GM18505 (cell line): Measurements from ENCODE around the gene XXYLT1.

Experiments used
- ATAC-seq: cut with Tn5 transposase; IDR thresholded peaks from one replicate; pipeline ENCODE4 v1.9.1; 2021; ENCODE audit not compliant: unreplicated experiment
- POLR2A ChIP-seq: IDR thresholded peaks from 4 replicates; pipeline ENCODE4 v1.6.1; 2011; ENCODE audit warnings: borderline replicate concordance; ENCODE audit not compliant: insufficient read depth, insufficient read length; ENCODE audit errors: extremely low read depth

The XXYLT1 gene

DNA sequence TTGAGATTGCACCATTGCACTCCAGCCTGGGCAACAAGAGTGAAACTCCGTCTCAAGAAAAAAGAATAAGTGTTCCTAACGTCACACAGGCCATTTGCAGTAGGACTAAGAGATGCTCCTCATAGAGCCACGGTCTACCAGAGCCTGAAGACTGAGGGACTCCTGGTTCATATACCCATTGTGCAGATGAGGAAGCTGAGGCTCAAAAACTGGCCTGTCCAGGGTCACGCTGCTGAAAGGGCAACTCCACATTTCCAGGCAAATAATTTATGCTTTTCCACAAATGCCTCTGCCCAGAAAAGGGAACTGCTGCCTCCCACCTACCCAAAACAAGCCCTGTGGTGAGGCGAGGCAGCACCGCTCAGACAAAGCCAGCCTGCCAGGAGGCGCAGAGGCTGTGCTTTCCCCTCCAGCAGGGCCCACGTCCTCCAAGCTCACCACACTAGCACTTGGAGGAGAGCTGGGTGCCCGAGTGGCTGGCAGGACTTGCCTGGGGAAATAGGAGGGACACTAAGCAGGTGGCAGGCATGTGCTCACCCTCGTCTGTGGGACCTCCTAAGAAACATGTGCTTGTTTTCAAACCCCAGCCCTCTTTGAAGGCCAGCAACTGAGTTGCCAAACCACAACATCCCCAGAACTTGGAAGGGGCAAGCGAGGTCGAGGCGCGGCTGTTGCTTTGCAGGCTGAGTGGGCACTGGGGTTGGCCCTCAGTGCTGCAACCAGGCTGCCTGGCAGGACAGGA, 195.6 kb downstream of the XXYLT1 start:
- no peak for ATAC-seq
- TF ChIP-seq POLR2A, result no peak

DNA sequence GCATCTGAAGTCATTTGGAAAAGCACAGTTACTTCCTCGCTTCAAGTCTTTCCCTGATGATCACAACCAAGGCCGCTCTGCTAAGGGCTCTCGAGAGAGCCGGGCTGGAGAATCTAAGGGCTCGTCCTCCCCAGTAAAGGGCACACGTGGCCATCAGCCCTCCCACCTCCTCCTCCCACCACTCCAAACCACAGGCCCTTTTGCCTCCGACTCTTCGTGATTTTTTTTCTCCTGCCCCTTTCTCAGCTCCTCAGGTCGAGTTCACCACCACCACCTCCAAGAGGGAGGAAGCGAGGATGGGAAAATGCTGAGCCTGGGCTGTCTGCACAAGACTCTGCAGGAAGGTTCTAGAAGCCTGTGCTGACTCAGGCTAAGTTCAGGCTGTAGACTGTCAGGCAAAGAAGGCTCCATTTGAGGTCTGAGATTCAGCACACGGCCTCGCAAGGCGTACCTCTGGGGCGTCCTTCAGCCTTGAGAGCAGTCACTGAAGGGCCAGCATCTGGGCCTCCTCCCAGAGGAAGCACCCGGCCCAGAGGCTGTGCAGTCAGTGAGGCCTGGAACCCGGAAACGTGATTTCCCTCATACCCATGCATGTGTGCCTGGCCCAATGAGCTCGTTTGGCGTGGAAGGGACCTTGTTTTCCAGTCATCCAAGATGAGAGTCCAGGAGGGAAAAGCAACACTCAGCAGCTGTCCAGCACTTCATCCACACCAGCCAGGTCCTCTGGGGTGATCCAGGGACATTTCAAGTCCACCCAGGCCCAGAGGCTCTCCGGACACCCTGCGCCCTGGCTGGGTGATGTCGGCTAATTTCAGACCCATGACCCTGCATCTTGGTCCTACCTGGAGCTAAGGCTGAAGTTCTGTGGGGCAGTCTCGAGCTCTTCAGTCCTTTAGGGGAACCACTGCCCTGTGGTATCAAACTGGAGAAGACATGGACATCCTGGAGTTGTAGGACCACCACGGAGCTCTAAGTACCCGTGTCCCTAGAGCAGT, 196.8 kb downstream of the XXYLT1 start:
- no peak for ATAC-seq
- TF ChIP-seq POLR2A, result no peak

DNA sequence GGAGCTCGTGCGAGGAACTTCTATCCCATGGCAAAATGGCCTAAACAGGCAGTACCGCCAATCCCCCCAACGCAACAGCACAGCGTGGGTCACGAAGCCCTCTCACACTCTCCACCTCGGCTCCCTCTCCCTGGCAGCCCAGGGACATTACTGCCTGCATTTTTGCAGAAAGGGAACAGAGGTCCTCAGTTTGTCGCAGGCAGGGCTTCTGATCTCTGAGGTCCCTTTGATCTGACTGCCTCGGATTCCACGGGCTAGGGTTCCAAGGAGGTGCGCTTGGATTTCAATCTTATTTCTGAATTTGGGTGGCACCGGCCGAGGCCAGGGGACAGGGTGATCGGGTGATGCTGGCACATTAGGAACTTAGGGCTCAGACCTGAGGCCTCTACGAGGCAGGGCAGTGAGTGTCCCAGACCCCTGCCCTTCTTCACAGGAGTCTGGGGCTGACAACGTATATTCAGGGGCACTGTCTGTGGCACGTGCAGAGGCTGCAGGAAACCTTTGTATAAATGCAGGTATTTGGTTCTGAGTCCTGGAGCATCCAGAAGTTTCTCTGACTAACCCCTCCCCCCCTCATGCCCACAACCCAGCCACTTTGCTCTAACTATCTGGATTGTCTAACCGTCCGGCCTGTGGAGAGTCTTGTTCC, 197.9 kb downstream of the XXYLT1 start:
- TF ChIP-seq POLR2A, result no peak
- ATAC-seq, result no peak

DNA sequence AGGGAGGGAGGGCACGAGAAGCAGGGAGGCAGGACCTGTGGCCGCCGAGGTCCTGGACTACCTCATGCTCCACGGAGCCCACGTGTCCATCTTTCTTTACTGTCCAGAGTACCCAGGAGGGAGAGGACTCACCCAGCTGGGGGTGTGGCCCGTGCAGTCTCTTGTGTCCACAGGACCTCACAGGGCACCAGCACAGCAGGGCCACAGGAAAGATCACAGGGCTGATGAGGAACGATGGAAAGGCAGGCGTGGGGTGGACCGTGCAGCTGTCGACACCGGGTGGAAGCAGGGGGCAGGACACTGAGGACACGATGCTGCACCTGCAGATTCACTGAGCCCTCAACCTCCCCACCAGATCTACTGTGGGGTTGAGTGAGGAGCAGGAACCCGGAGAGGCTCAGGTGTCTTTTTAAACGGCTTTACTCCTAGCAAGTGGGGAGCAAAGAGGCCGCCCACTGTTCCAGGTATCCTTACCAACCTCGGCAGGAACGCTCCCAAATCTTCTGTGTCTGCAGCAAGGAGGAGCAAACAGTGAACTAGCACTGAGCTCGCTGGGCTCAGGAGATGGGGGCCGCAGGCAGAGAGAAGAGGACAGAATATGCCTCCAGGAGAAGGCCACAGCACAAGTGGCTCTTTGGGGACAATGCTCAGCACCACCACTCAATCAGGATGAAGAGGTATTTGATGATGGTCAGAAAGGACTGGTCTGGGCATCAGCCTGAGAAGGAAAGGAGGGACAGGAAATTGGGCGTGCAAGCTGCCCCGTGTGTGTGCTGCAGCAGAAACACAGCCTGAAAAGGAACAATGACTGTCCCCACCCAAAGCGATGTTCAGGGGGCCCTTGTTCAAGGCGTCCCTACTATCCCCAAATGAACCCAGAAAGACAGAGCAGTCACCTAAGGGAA, 198.8 kb downstream of the XXYLT1 start:
- no peak for TF ChIP-seq POLR2A
- ATAC-seq, result no peak

DNA sequence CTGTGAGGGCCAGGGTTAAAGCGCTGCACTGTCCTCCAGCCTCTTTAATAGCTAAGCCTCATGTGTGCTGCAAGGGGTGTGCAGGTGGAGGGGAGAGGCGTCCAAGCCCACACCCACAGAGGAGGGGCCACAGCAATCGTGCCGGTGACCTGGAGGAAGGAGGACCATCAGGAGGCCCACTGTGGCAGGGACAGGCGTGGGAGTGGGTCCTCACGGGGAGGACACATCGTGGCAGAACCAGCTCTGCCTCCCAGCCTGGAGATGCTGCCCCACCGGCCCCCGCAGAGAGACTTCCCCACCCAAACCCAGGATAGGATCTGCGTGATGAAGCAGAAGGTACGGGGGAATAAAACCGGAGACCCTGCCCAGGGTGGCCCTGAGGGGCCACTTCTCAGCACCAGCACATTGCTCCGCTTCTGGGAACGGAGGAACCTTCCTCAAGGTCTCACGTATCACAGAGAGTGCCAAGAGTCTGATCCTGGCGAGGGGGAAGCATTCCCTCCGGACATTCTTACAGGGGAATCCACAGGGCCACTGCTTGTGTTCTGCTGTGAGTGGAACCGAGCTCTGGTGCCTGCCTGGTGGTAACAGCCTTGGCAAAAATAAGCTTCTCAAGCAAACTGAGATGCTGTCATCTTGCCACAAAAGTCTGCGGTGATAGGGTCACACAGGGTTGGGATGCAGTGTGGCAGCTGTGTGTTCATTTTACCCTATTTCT, 199.8 kb downstream of the XXYLT1 start:
- no peak for ATAC-seq
- TF ChIP-seq POLR2A, result no peak

DNA sequence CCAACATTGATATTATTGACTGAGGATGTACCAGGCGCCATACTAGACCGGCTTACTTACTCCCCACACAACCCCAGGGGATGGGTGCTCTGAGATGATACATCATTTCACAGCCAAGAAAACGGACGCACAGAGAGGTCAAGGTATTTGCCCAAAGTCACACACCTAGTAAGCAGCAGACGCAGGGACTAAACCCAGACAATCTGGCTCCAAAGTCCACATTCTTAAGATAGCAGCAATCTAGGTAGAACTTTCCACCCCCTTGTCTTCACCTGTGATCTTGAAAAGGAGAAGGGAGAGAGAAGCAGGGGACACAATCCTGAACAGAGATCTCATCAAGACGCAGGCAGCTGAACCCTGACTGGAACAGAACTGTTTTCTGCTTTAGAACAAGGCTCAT, 200.6 kb downstream of the XXYLT1 start:
- no peak for TF ChIP-seq POLR2A
- ATAC-seq, result no peak

DNA sequence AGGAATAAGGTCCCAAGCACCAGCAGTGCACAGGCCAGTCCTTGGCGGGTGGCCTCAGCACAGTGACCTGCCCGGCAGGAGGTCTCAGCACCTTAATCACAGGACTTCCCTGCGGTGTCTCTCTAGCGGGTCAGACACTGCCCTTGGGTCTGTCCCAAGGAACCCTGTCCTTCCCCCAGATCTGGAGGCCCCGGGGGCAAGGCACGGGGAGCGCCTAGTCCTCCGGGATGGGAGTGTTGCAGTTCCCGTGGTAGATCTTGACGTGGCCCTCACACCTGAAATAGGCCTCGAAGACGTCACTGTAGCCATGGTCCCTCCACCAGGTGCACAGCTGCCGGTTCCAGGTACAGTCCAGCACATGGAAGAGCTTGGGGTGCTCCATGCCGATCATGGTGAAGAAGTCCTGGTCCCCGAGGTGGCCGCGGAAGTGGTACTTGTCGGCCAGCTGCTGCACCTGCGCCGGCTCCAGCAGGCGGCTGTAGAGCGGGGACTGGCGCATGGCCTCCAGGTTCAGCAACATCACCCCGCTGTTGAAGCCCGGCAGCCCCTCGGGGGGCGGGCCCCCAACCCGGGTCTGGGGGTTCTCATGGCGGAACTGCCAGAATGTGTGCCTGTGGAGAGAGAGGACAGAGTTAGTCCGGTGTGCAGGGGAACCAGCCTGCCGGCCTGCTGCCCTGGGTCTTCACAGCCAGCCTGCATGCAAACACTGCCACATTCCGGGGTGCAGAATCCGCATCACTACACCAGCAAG, 201.3 kb downstream of the XXYLT1 start:
- no peak for TF ChIP-seq POLR2A
- no peak for ATAC-seq

DNA sequence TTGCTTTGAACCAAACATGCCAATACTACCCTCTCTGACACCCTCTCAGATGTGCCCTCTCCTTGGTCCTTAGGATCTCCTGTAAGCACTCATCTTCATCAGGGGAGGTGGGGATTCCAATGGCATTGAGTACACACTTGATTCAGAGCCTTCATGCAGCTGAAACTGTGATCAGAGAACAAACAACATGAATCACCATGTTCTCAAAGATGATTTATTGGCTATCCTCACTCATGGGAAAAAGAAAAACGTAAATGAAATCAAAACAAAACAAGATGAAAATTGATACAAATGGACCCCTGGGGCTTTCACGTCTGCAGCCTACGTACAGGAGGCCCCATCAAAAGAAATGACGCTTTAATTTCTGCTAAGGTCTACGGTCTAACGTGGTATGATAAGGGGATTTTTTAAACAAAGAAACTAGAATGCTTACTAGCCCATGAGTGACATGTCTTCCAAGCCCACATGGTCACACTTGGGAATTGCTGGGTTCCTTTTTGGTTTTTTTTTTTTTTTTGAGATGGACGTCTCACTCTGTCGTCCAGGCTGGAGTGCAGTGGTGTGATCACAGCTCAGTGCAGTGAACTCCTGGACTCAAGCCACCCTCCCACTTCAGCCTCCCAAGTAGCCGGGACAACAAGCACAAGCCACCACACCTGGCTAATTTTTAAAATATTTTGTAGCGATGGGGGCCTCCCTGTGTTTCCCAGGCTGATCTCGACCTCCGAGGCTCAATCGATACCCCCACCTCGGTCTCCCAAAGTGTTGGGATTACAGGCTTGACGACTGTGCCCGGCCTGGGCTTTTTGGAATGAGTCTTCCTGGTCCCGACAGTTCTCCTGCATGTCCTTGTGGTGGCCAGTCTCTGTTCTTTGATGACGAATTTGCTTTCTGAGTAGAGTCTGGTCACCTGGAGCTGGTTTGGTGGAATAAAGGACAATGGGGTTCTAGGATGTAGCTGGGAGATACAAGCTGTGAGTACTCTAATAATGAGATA, 202.6 kb downstream of the XXYLT1 start:
- TF ChIP-seq POLR2A, result no peak
- no peak for ATAC-seq

DNA sequence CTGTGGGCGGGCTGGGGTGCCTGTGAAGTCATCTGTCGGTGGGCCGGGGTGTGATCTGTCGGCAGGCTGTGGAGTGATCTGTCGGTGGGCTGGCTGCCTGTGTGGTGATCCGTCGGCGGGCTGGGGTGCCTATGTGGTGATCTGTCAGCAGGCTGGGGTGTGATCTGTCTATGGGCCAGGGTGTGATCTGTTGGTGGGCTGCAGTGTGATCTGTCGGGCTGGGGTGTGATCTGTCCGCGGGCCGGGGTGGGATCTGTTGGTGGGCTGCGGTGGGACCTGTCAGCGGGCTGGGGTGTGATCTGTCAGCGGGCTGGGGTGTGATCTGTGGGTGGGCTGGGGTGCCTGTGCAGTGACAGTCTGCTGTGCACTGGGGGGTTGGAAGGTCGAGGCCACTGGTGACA, 204.5 kb downstream of the XXYLT1 start:
- no peak for TF ChIP-seq POLR2A
- ATAC-seq, result no peak

DNA sequence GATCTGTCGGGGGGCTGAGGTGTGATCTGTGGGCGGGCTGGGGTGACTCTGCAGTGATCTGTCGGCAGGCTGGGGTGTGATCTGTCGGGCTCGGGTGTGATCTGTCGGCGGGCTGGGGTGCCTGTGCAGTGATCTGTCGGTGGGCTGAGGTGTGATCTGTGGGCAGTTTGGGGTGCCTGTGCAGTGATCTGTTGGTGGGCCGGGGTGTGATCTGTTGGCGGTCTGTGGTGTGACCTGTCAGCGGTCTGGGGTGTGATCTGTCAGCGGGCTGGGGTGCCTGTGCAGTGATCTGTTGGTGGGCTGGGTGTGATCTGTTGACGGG, 205.1 kb downstream of the XXYLT1 start:
- no peak for TF ChIP-seq POLR2A
- no peak for ATAC-seq

DNA sequence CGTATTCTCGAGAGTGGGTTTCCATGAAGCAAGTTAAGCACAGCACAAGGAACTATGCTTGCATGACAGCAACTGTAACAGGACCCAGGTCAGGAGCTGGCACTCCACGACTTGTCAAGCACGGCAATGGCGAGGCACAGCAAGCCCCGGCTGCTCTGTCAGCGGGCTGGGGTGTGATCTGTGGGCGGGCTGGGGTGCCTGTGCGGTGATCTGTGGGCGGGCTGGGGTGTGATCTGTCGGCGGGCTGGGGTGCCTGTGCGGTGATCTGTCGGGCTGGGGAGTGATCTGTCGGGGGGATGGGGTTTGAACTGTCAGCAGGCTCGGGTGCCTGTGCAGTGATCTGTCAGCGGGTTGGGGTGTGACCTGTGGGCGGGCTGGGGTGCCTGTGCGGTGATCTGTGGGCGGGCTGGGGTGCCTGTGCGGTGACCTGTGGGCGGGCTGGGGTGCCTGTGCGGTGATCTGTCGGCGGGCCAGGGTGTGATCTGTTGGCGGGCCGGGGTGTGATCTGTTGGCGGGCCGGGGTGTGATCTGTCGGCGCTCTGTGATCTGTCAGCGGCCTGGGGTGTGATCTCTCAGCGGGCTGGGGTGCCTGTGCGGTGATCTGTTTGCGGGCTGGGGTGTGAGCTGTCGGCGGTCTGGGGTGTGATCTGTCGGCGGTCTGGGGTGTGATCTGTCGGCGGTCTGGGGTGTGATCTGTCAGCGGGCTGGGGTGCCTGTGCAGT, 205.7 kb downstream of the XXYLT1 start:
- TF ChIP-seq POLR2A, result no peak

More for the DNA sequence above, 205.7 kb downstream of the XXYLT1 start:
- ATAC-seq, result no peak
